Vagina (tissue), 2 donors: Measurements from ENCODE around the gene CCDC17.

Source experiments
- CTCF ChIP-seq, 3 experiments: fragments of 450-650 bp in 2 of 3; fragments of 200-600 bp in 1 of 3; sonication (generic) in 1 of 3; IDR thresholded peaks; one replicate each; pipeline ENCODE4 v1.5.1; 2017 to 2019; ENCODE audit warnings: antibody characterized with exemption in 3 of 3, mild to moderate bottlenecking in 2 of 3, moderate library complexity in 2 of 3
- POLR2A ChIP-seq, 2 donors: fragments of 450-650 bp; IDR thresholded peaks; one replicate each; pipeline ENCODE4 v1.6.1; 2017; ENCODE audit warnings: antibody characterized with exemption in 2 of 2, mild to moderate bottlenecking in 2 of 2, moderate library complexity in 2 of 2
- POLR2AphosphoS5 ChIP-seq, 2 donors: sonication (generic); formaldehyde crosslinking; IDR thresholded peaks; one replicate each; pipeline ENCODE4 v1.9.0; 2017; ENCODE audit warnings: antibody characterized with exemption in 2 of 2, mild to moderate bottlenecking in 2 of 2, low read depth in 1 of 2; ENCODE audit not compliant: insufficient read depth in 1 of 2

DNA sequence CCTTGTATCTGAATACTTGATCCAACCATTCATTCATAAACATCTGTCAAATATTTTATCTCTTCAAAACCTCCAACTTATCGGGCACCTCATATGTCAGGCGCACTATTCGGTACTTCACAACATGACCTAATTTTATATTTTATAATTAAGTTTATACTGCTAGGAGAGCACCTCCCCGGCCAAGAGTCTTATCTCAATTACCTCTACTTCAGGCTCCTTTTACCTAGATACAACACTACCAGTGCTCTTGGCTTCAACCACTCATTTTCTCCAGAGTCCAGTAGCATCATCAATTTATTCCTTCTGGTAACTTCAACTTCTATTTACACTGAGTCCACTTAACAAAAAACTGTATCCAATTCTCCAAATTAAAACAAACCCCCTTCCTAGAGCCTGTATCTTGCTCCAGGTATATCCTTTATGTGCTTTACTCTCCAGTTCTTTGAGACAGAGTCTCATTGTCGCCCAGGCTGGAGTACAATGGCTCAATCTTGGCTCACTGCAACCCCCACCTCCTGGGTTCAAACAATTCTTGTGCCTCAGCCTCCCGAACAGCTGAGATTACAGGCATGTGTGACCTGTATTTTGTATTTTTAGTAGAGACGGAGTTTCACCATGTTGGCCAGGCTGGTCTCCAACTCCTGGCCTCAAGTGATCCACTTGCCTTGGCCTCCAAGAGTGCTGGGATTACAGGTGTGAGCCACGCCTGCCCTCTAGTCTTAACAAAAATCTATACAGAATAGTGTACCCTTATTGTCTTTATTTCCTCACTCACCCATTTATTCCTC is 43.7 kb upstream of the CCDC17 start:
- TF ChIP-seq POLR2AphosphoS5 (IDR thresholded peaks at IDR 0.05; ENCODE audit: insufficient read depth in 1 of 2, low read depth in 1 of 2) (no peak), CTCF (IDR thresholded peaks at IDR 0.05) (no peak), POLR2A (IDR thresholded peaks at IDR 0.05) (no peak)
